Activated naive CD4-positive, alpha-beta T cell treated with Interleukin-2 at 50 U/mL for 16 hours (primary cell): ENCODE data around the gene PPP2R5A.
A peak's percentile ranks its signal among the peaks of the same experiment; 100 is the strongest.
"Not testable (repeated sequence)": the region's sequence is repeated elsewhere in the genome, so short reads cannot be mapped to it uniquely, and the experiment has no call there.

Experiments used
- DNase-seq: peaks from one replicate; pipeline ENCODE4 v3.0.0-alpha.2; 2020

The PPP2R5A gene

GRCh38 chr1:212359794-212360479 is 74.7 kb downstream of the PPP2R5A start:
- no peak for DNase-seq

- no peak for DNase-seq
Measured at GRCh38 chr1:212364985-212365384, 79.8 kb downstream of the PPP2R5A start.

- DNase-seq, result no peak
Measured at GRCh38 chr1:212366901-212367300, 81.7 kb downstream of the PPP2R5A start.

GRCh38 chr1:212367474-212368072 is 82.4 kb downstream of the PPP2R5A start:
- no peak for DNase-seq

GRCh38 chr1:212368073-212368484 is 82.9 kb downstream of the PPP2R5A start:
- DNase-seq, result peak; percentile 52

GRCh38 chr1:212375986-212376385 is 90.8 kb downstream of the PPP2R5A start:
- no peak for DNase-seq

- no peak for DNase-seq
Measured at GRCh38 chr1:212377644-212378043, 92.4 kb downstream of the PPP2R5A start.

GRCh38 chr1:212379366-212379765 is 94.2 kb downstream of the PPP2R5A start:
- no peak for DNase-seq

- no peak for DNase-seq
Measured at GRCh38 chr1:212381397-212382035, 96.3 kb downstream of the PPP2R5A start.

- DNase-seq, result no peak
Measured at GRCh38 chr1:212386029-212386428, 100.8 kb downstream of the PPP2R5A start.

GRCh38 chr1:212388985-212389716 is 103.9 kb downstream of the PPP2R5A start:
- no peak for DNase-seq

- not testable (repeated sequence) for DNase-seq
Measured at GRCh38 chr1:212395678-212396437, 110.6 kb downstream of the PPP2R5A start.

- no peak for DNase-seq
Measured at GRCh38 chr1:212396638-212397037, 111.4 kb downstream of the PPP2R5A start.

GRCh38 chr1:212397171-212397570 is 112.0 kb downstream of the PPP2R5A start:
- no peak for DNase-seq

GRCh38 chr1:212401042-212401441 is 115.8 kb downstream of the PPP2R5A start:
- DNase-seq, result no peak

- DNase-seq, result no peak
Measured at GRCh38 chr1:212401838-212402582, 116.8 kb downstream of the PPP2R5A start.

- no peak for DNase-seq
Measured at GRCh38 chr1:212402666-212403321, 117.6 kb downstream of the PPP2R5A start.

GRCh38 chr1:212410231-212410820 is 125.1 kb downstream of the PPP2R5A start:
- DNase-seq, result no peak
